GM21447 (cell line): ENCODE data around the gene ZNF780A.
"Not testable (repeated sequence)": the region's sequence is repeated elsewhere in the genome, so short reads cannot be mapped to it uniquely, and the experiment has no call there.

Source experiments
- ATAC-seq: cut with Tn5 transposase; IDR thresholded peaks from one replicate; pipeline ENCODE4 v1.9.1; 2021; ENCODE audit not compliant: unreplicated experiment

Gene ZNF780A

GRCh38 chr19:40088299-40089047, 2.3 kb downstream of the ZNF780A start:
- ATAC-seq: no peak

- no peak for ATAC-seq
Measured at GRCh38 chr19:40084948-40085347, 5.8 kb downstream of the ZNF780A start.

GRCh38 chr19:40081411-40081810, 9.3 kb downstream of the ZNF780A start:
- no peak for ATAC-seq

GRCh38 chr19:40080289-40080688, 10.5 kb downstream of the ZNF780A start:
- no peak for ATAC-seq

GRCh38 chr19:40078377-40078776, 12.4 kb downstream of the ZNF780A start:
- ATAC-seq: no peak

- ATAC-seq: no peak
Measured at GRCh38 chr19:40070058-40070457, 20.7 kb downstream of the ZNF780A start.

- ATAC-seq: no peak
Measured at GRCh38 chr19:40059624-40060023, 31.1 kb downstream of the ZNF780A start.

- ATAC-seq: no peak
Measured at GRCh38 chr19:40057166-40057565, 33.6 kb downstream of the ZNF780A start.

- no peak for ATAC-seq
Measured at GRCh38 chr19:40056505-40056904, 34.2 kb downstream of the ZNF780A start.

GRCh38 chr19:40055832-40056504, 34.8 kb downstream of the ZNF780A start, which contains the start of gene ZNF780B:
Gene ZNF780B, minus strand, starts transcription at chr19:40056231. Its CDS starts 5,899 bp downstream, at chr19:40050332.
- peak; percentile 87 for ATAC-seq

- no peak for ATAC-seq
Measured at GRCh38 chr19:40055049-40055448, 35.7 kb downstream of the ZNF780A start.

GRCh38 chr19:40054632-40055031, 36.1 kb downstream of the ZNF780A start:
- ATAC-seq: no peak

- ATAC-seq: no peak
Measured at GRCh38 chr19:40053491-40053890, 37.3 kb downstream of the ZNF780A start.

GRCh38 chr19:40041718-40042117, 49.0 kb downstream of the ZNF780A start:
- ATAC-seq: not testable (repeated sequence)

GRCh38 chr19:40038047-40038446, 52.7 kb downstream of the ZNF780A start:
- ATAC-seq: not testable (repeated sequence)

- ATAC-seq: no peak
Measured at GRCh38 chr19:40035996-40036395, 54.7 kb downstream of the ZNF780A start.

- no peak for ATAC-seq
Measured at GRCh38 chr19:40033989-40034560, 56.7 kb downstream of the ZNF780A start.

- no peak for ATAC-seq
Measured at GRCh38 chr19:40026597-40026970, 64.2 kb downstream of the ZNF780A start.

GRCh38 chr19:40025938-40026596, 64.7 kb downstream of the ZNF780A start:
- no peak for ATAC-seq

- no peak for ATAC-seq
Measured at GRCh38 chr19:40023969-40024368, 66.8 kb downstream of the ZNF780A start.
